ENCODE data around the gene IGSF11. TPM values are rescaled to one million over a fixed set of nuclear protein-coding genes. Genes with fewer than 3 reads are reported as not detected.
A peak's percentile ranks its signal among the peaks of the same experiment; 100 is the strongest.

The IGSF11 gene
- total RNA-seq, 1 donor from 2014 or later, result 8.2 TPM

DNA sequence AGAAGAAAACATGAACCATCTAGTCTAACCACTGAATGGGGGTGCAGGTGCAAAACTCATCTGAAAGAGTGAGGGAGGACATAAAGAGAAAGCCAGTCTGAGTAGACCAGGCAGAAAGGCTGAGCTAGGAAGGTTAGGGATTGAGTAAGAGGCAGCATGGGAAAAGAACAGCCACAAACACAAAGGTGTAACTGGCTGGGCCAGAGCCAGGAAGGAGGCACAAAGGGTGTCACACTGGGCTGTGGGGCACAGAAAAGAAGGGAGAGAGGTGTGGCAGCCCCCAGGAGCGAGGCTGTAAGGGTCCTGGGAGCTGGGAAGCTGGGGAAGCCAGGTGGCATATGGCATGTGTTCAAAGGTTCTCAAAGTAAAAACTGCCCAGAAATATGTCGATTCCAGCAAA lies 18.7 kb downstream of the IGSF11 start:
- Mint-ChIP-seq H3K9me3 (ENCODE audit: unreplicated experiment) (peaks cover 1% of the 10 kb centered on the region), H3K27ac (ENCODE audit: unreplicated experiment) (peak overlapping the region; percentile 90), H3K4me1 (ENCODE audit: low read depth, unreplicated experiment) (peaks cover 62% of the 10 kb centered on the region), H3K27me3 (ENCODE audit: unreplicated experiment) (peaks cover 2% of the 10 kb centered on the region), H3K36me3 (ENCODE audit: unreplicated experiment) (no peaks in the 10 kb centered on the region), H3K4me3 (ENCODE audit: unreplicated experiment) (peak overlapping the region; percentile 47)
- TF ChIP-seq, protein P1, sequence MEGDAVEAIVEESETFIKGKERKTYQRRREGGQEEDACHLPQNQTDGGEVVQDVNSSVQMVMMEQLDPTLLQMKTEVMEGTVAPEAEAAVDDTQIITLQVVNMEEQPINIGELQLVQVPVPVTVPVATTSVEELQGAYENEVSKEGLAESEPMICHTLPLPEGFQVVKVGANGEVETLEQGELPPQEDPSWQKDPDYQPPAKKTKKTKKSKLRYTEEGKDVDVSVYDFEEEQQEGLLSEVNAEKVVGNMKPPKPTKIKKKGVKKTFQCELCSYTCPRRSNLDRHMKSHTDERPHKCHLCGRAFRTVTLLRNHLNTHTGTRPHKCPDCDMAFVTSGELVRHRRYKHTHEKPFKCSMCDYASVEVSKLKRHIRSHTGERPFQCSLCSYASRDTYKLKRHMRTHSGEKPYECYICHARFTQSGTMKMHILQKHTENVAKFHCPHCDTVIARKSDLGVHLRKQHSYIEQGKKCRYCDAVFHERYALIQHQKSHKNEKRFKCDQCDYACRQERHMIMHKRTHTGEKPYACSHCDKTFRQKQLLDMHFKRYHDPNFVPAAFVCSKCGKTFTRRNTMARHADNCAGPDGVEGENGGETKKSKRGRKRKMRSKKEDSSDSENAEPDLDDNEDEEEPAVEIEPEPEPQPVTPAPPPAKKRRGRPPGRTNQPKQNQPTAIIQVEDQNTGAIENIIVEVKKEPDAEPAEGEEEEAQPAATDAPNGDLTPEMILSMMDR (IDR thresholded peaks at IDR 0.05; ENCODE audit: partially characterized antibody, unreplicated experiment), result no peak
- no peak for DNase-seq

DNA sequence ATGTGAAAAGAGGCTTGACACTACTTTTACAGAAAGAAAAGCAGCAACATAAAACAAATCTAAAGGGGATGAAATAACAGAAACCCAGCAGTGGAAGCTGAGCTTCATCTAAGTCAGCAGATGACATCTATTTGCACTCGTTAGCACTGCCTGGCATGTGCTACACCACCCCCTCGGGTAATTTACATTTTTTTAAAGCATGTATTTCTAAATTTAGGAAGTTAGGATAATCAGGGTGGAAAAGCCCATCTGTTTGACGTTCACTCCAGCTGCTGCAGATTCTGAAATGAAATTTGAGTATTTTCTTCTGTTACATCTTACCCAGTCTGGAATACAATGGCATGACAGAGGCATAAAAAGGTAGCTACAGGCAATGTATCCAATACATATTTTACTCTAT lies 20.7 kb downstream of the IGSF11 start:
- peak overlapping the region; percentile 45 for H3K27ac Mint-ChIP-seq (ENCODE audit: unreplicated experiment)
- peaks cover 52% of the 10 kb centered on the region for H3K4me1 Mint-ChIP-seq (ENCODE audit: low read depth, unreplicated experiment)
- no peak overlapping the region for H3K4me3 Mint-ChIP-seq (ENCODE audit: unreplicated experiment)
- H3K9me3 Mint-ChIP-seq (ENCODE audit: unreplicated experiment), result no peaks in the 10 kb centered on the region
- no peak for DNase-seq
- peaks cover 2% of the 10 kb centered on the region for H3K27me3 Mint-ChIP-seq (ENCODE audit: unreplicated experiment)
- TF ChIP-seq, protein P1 (IDR thresholded peaks at IDR 0.05; ENCODE audit: partially characterized antibody, unreplicated experiment), result no peak
- no peaks in the 10 kb centered on the region for H3K36me3 Mint-ChIP-seq (ENCODE audit: unreplicated experiment)

DNA sequence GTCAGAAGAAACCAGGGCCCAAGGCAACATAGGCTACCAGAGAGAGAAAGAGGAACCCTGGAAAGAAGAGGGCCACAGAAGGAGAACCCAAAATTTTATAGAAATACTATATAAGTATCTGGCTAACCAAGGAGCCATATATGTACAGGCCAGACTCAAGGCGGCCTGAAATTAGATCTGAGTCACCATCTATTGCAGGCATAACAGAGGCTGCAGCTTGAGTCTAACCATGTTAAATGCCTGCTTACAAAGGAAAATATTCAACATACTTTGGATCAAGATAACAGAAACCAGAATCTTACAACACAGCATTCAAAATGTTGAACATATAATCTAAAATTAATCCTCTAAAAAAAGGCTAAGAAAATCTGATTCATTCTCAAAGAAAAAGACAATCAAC lies 23.1 kb downstream of the IGSF11 start:
- Mint-ChIP-seq H3K4me1 (ENCODE audit: low read depth, unreplicated experiment) (peaks cover 48% of the 10 kb centered on the region), H3K27me3 (ENCODE audit: unreplicated experiment) (no peaks in the 10 kb centered on the region), H3K9me3 (ENCODE audit: unreplicated experiment) (peaks cover 4% of the 10 kb centered on the region), H3K27ac (ENCODE audit: unreplicated experiment) (no peak overlapping the region), H3K4me3 (ENCODE audit: unreplicated experiment) (no peak overlapping the region), H3K36me3 (ENCODE audit: unreplicated experiment) (peaks cover 10% of the 10 kb centered on the region)
- TF ChIP-seq, protein P1 (IDR thresholded peaks at IDR 0.05; ENCODE audit: partially characterized antibody, unreplicated experiment), result no peak
- no peak for DNase-seq

DNA sequence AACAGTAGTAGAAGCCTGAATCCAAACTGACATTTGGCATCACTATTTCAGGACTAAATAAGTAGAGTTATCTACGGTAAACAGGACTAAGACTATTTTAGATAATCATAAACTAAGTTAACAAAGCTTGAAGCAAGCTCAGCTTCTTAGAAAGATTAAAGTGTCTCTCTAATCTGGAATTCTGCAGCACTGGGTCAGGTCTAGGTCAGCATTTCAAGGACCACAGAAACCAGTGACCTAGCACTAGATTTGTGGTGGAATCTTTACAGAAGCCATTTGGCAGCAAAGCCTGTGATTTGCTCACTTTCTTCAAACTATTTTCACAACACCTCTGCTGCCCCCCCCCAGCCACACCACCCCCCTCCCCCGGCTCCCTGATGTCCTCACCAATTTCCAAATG lies 37.5 kb downstream of the IGSF11 start:
- Mint-ChIP-seq H3K4me3 (ENCODE audit: unreplicated experiment) (no peak overlapping the region), H3K27ac (ENCODE audit: unreplicated experiment) (no peak overlapping the region), H3K27me3 (ENCODE audit: unreplicated experiment) (no peaks in the 10 kb centered on the region), H3K9me3 (ENCODE audit: unreplicated experiment) (peaks cover 1% of the 10 kb centered on the region), H3K36me3 (ENCODE audit: unreplicated experiment) (no peaks in the 10 kb centered on the region), H3K4me1 (ENCODE audit: low read depth, unreplicated experiment) (peaks cover 5% of the 10 kb centered on the region)
- TF ChIP-seq, protein P1 (IDR thresholded peaks at IDR 0.05; ENCODE audit: partially characterized antibody, unreplicated experiment), result no peak
- DNase-seq, result no peak

DNA sequence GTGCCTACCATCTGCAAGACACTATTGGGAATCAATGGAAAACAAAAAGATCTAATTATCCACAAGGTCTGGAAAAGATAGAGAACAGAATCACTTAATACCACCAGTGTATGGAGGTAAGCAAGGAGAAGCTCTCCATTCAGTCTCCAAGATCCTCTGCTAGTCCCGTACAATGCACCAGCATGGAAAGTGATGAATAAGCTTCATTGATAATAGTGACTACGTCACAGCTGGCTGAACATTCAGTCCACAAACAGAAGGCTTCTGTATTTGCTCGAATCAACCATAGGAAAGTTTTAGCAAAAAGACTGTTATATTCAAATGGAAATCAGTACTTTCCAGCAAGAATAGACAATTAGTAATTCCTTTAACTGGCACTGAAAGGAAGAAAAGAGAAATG lies 42.9 kb downstream of the IGSF11 start:
- Mint-ChIP-seq H3K27me3 (ENCODE audit: unreplicated experiment) (no peaks in the 10 kb centered on the region), H3K4me1 (ENCODE audit: low read depth, unreplicated experiment) (peaks cover 34% of the 10 kb centered on the region), H3K36me3 (ENCODE audit: unreplicated experiment) (no peaks in the 10 kb centered on the region), H3K27ac (ENCODE audit: unreplicated experiment) (no peak overlapping the region), H3K9me3 (ENCODE audit: unreplicated experiment) (peaks cover 2% of the 10 kb centered on the region), H3K4me3 (ENCODE audit: unreplicated experiment) (peak overlapping the region; percentile 31)
- DNase-seq, result no peak
- TF ChIP-seq, protein P1 (IDR thresholded peaks at IDR 0.05; ENCODE audit: partially characterized antibody, unreplicated experiment), result no peak
